ENCODE results near the gene NEMF.
"Not testable (repeated sequence)": the region's sequence is repeated elsewhere in the genome, so short reads cannot be mapped to it uniquely, and the experiment has no call there.

Gene NEMF

GRCh38 chr14:49875640-49876198 lies 23.1 kb upstream of the NEMF start:
- DNase-seq, result no peak

GRCh38 chr14:49873548-49873947 lies 21.0 kb upstream of the NEMF start:
- DNase-seq, result not testable (repeated sequence)

- DNase-seq, result no peak
Measured at GRCh38 chr14:49870908-49871307, 18.3 kb upstream of the NEMF start.

GRCh38 chr14:49868720-49869114 lies 16.1 kb upstream of the NEMF start:
- no peak for DNase-seq

GRCh38 chr14:49867831-49868719 lies 15.5 kb upstream of the NEMF start:
- DNase-seq, result peak; percentile 94 to 97

- DNase-seq, result peak; percentile 56 to 65
Measured at GRCh38 chr14:49865431-49865859, 12.9 kb upstream of the NEMF start.

GRCh38 chr14:49863487-49864281 lies 11.1 kb upstream of the NEMF start:
- DNase-seq, result no peak

- DNase-seq, result peak; percentile 59 to 81
Measured at GRCh38 chr14:49862089-49862673, 9.6 kb upstream of the NEMF start.

GRCh38 chr14:49861699-49862088 lies 9.1 kb upstream of the NEMF start:
- peak in 1 of 2 experiments; percentile 37 for DNase-seq

GRCh38 chr14:49860988-49861698 lies 8.6 kb upstream of the NEMF start:
- peak; percentile 12 to 60 for DNase-seq

GRCh38 chr14:49858383-49858782 lies 5.8 kb upstream of the NEMF start:
- DNase-seq, result no peak

- no peak for DNase-seq
Measured at GRCh38 chr14:49857427-49858003, 4.9 kb upstream of the NEMF start.

- DNase-seq, result peak; percentile 86 to 87
Measured at GRCh38 chr14:49853572-49854375, 1.2 kb upstream of the NEMF start.

- no peak for DNase-seq
Measured at GRCh38 chr14:49853158-49853477, 530 bp upstream of the NEMF start.

- DNase-seq, result no peak
Measured at GRCh38 chr14:49851813-49852212, 775 bp downstream of the NEMF start.

- no peak for DNase-seq
Measured at GRCh38 chr14:49849213-49849847, 3.3 kb downstream of the NEMF start.

GRCh38 chr14:49828640-49829039 lies 23.9 kb downstream of the NEMF start:
- no peak for DNase-seq

GRCh38 chr14:49820176-49820575 lies 32.4 kb downstream of the NEMF start:
- no peak for DNase-seq

GRCh38 chr14:49816844-49817243 lies 35.7 kb downstream of the NEMF start:
- no peak for DNase-seq

- not testable (repeated sequence) for DNase-seq
Measured at GRCh38 chr14:49816118-49816517, 36.5 kb downstream of the NEMF start.

GRCh38 chr14:49808780-49809179 lies 43.8 kb downstream of the NEMF start:
- no peak for DNase-seq

Measured in SHP77 (cell line).